Ramos (cell line): ENCODE data around the gene ARL10.

Source experiments
- in situ Hi-C: fragments of 300-500 bp; cut with MboI; formaldehyde crosslinking; loops from one replicate; pipeline ENCODE4 v1.14.3; 2022; ENCODE audit warnings: low sequenced_read_pairs; ENCODE audit not compliant: unreplicated experiment

The ARL10 gene, protein sequence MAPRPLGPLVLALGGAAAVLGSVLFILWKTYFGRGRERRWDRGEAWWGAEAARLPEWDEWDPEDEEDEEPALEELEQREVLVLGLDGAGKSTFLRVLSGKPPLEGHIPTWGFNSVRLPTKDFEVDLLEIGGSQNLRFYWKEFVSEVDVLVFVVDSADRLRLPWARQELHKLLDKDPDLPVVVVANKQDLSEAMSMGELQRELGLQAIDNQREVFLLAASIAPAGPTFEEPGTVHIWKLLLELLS

DNA sequence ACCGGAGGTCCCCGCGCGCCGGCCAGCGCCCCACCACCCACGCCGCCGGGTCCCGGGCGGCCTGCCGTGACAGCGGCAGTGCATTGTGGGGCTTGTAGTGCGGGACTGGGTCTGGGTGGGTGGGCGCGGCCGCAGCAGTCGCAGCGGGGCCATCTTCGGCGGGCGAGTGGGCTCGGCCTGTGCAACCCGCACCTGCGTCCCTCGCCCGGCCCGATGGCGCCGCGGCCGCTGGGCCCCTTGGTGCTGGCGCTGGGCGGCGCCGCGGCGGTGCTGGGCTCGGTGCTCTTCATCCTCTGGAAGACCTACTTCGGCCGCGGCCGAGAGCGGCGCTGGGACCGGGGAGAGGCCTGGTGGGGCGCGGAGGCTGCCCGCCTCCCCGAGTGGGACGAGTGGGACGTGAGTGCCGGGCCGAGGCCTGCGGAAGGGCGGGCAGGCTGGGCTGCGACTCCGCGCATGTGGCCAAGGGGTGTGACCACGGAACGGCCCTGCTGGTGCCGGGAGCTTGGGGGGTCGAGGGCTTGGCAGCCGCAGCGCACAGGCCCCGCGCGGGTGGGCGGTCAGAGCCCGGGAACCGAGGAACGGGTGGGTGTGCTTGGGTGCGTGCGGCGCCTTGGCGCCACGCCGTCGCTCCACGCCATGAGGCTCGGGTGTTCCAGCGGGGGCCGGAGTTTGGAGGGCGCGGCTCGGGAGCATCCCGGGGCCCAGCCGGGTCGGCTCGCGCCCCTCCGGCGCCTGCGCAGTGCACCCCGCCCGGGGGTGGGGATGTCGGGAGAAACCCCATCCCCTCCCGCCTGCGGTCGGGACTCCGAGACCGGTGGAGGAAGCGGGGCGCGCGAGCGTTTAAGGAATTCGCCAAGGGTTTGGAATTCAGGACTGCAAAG is at the start of gene ARL10:
ARL10 (plus strand) TSS at position 137 of the 881 bp plus-strand sequence; CDS start at position 214, 77 bp downstream.
- in situ Hi-C loops, result no loop called here

DNA sequence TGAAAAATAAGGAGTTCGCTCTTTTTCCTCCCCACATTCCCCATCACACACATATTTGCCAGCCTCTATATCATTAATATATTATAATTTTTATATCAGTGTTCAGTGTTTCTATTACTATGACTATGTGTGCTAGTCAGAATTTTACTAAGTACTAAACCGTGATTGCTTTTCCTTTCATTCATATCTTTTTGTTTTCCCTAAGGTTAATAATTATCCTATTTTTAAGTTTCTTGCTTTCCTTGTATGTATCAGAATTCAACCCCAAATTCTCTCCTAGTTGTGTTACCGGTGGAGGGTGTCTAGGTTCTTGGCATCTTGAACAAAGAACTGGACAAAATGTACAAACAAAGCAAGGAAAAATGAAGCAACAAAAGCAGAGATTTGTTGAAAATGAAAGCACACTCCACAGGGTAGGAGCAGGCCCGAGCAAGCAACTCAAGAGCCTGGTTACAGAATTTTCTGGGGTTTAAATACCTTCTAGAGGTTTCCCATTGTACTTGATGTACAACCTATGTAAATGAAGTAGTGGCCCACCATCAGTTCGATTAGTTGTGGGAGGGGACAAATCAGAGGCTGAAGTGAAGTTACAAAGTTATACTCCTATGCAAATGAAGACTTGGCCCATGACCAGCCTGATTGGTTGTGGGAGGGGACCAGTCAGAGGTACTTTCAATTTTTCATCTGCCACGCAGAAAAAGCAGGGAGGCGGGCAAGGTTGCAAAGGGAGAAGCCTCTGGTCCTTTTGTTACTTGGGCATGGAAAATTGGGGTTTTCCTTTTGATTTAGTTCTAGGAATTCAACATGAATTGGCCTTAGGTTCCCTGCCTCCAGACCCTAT is 47.5 kb upstream of the ARL10 start:
- in situ Hi-C loops, result no loop called here

DNA sequence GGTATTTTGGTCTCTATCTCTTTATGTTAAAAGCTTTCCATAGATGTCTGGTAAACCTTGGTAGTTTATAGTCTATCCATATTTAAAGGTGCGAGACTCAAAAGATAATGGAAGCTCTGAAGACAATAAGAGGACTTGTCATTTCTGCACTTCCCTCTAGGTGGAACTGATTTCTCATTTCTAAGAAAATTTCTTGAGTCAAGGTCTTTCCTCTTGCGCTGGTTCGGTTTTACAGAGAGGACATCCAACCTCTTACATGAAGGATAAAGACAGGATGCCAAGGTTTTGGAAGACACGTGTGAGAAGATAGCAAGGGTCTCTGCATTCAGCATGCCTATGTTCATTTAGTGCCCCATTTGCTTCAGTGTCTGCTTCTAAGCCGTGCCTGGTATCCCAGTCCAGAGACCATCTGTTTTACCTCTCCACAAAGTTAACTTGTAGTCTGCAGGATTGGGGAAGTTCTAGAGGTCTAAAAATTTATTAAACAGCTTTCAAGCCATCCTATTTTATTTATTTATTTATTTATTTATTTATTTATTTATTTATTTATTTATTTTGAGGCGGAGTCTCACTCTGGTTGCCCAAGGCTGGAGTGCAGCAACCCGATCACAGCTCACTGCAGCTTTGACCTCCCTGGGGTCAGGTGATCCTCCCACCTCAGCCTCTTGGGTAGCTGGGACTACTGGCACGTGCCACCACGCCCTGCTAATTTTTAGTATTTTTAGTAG is 45.3 kb upstream of the ARL10 start:
- in situ Hi-C loops, result no loop called here

DNA sequence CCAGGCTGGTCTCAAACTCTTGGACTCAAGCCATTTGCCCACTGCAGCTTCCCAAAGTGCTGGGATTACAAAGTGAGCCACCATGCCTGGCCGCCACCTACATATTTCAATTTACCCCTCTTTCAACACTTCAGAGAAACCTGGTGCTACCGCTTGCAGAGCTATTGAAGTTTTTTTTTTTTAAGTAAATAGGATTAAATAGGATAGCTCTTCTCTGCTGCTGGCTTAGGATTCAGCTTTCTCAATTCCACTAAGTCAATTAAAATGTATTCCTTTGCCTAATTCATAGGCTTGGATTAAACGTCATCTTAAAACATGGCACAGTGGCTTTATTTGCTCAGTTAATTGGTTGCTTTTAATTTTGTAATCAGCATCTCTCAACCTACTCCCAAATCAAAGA is 44.7 kb upstream of the ARL10 start:
- in situ Hi-C loops, result no loop called here

DNA sequence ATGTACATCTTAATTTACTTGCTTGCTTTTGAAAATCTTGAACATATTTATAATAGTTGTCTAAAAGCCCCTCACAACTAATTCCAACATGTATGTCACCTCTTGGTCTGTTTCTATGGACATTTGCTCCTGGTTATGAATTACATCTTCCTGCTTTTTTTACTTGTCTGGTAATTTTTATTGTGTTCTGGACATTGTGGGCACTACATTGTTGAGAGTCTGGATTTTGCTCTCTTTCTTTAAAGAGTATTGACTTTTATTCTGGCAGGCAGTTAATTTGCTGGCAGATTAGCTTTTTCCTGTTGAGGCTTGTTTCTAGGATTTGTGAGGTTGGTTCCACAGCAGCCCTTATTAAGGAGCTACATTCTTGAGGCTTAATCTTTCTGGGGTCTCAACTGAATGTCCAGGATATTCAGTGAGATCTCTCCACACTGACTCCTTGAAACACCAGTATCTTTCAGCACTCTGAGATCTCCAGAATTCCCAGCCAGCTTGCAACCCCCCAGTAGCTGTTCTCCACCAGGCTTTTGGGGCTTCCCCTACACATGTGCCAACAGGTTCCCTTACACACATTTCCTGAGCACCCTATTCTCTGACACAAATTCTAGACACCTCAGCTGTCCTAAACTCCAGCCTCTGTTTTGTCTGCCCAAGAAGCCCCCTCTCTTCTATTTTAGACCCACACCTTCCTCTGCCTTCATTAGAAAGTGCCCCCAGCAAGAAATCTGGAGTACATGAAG is 31.1 kb upstream of the ARL10 start:
- in situ Hi-C loops, result no loop called here

DNA sequence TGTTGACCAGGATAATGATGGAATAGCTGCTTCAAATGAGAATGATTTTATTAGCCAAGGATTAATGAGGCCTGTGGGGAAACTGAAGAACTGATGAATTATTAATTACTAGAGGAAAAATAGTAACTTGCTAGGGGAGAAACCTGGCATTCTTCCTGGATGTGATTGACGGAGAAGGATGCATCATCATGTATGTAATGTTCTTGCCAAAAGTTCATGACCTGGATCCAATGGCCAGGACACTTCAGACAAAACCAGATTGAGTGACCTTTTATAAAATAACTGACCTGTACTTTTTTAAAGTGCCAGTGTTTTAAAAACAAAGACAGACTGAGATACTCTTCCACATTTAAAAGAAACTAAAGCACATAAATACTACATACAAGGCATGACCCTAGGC is 27.4 kb upstream of the ARL10 start:
- in situ Hi-C loops, result no loop called here

DNA sequence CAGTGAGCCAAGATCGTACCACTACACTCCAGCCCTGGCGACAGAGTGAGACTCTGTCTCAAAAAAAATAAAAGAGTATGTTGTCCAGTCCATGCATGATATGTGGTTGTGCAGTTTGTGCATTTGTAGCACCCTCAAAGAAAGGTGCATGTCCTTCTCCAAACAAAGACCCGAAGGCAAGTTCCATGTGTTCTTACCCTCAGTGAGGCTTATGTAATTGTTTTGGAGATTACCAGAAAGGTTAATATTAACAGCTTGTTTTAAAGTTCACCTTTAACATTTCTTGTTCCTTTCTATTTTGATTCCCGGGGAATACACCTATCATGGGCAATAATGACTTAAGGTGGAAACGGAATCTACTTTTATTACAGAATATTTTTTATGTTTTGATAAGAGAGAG is 26.0 kb upstream of the ARL10 start:
- in situ Hi-C loops, result no loop called here

DNA sequence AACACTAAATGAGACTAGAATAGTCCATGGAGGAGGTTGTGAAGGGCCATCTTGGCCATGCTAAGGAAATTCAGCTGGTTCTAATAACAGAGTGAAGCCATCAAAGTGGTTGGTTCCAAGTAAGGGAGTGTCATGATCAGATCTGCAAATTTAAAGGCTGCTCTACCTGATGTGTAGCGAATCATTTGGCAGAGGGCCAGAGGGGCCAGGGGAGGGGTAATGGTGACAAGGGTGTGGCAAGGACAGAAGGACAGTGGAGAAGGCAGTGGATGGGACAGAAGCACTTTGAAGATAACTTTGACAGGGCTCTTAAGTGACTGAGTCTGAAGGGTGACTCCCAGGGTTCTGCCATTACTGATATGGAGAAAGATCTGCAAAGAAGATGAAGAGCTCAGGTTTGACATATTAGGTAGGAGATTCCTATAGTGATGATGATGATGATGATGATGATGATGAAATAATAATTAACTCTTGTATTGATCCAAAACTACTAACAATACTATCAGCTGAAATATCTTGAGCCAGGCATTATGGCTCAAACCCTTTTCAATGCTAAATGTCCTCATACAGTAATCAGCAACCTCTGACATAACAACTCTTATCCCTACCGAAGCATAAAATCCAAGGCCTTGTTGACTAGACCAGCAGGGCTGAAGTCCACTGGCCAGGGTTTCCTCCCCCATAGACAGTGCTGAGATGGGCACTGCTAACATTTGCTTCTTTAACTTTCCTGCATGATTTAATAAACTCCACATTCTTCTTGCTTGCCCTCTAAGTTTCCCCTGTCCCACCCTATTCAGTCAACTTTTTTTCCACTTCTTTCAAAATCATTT is 23.7 kb upstream of the ARL10 start:
- in situ Hi-C loops, result no loop called here

DNA sequence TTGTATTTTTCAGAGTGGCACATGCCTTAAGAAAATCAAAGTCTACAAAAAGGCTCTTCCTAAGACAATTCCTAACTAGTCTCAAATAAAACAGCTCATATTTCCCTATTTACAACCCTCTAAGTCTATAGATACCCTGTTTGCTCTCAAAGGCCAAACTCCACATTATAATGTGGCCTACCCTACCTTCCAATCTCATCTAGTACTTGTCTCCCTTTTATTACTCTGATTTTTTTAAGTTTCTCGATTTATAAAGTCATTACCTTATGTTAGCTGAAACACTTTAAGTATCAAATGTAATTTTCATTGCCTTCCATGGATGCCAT is 23.2 kb upstream of the ARL10 start:
- in situ Hi-C loops, result no loop called here

DNA sequence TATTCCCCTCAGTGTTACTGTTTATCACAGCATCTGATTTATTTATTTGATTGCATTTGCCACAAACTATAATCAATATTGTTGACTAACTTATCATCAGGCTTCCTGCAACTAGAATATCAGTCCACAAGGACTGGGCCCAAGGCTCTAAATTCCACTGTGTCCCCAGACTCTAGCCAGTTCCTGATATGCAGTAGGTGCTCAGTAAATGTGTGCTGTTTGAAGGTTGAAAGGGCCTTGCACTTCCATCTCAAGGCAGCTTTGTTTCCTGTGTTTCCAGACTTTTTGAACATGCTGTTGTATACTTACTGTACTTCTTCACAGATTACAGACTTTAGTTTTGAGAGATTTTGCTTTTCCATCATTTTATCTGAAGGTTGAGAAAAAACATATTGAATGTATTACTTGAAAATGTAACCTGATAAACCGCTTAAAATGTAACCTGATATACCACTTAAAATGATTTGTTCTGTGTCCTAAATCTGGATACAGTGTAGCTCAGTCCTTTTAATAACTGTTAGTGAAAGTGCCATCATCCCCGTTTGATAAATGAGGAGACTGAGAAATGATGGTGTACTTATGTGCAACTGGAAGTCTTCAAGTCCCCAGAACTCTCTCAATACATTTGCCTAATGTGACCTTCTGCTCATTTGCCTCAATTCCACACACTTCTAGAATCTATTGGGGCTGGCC is 22.4 kb upstream of the ARL10 start:
- in situ Hi-C loops, result no loop called here

DNA sequence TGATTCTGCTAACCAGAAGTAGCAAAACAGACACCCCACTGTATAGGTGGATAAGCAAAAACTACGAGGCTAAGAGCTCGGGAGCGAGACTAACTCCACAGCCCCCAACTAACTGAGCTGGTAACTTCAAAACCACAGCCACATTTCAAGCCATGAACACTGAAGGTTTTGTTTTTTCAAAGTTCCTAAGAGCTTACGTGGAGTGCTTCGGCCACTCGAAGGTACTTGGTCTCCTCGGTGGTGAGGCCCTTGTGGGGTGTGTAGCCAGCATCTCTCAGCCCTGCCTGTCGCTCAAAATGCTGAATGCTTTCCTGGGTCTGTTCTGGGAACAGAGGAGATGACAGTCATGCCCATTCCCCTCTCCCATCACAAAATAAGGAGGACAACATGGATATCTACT is 14.9 kb upstream of the ARL10 start:
- in situ Hi-C loops, result no loop called here

DNA sequence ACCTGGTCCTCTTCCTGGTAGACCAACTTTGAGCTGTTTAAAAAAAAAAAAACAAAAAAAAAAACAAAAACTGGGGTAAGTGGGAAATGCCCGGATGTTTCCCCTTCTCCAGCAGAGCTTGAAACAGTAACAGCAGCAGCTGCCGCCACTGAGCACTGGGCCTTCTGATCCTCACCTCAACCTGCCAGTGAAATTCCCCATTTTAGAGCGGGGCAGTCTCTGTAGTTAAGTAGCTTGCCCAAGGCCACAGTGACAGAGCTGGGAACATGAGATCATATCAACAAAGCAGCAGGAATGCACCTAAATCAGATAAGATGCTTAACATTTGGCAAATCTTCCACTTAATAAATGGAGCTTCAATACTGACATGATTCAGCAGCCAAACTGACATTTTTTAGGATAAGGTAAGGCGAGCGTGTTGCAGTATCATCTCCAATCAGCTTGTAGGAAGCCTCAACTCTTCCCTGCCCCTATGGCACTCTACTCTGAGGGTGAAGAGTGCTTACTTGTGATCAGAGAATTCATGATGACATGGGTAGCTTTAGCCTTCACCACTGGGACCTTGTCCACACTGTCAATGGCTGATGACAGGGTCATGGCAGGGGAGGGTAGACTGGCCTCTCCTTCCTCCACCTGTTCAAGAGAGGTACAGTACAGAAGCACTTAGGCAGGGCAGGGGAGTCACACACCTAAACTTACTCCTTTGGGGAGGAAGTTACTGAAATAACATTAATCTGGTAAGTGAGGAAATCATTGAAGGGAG is 13.0 kb upstream of the ARL10 start:
- in situ Hi-C loops, result no loop called here

DNA sequence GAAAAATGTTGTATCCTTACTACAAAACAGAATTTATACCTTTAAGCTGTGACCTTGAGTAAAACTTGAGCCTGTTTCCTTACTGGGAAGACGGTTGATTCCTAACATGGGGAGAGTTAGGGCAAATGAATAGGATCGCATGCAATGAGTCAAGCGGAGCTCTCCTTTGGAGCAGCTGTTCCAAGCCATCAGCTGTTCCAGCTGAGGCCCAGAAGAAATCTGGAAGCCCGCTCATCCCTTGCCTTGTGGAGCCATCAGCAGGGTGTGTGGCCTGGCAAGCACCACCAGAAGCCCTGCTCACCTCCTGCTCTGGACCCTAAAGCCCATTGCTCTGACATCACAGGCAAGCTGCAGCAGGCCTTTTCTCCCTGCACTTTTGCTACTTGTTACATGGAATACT is 11.8 kb upstream of the ARL10 start:
- in situ Hi-C loops, result no loop called here

DNA sequence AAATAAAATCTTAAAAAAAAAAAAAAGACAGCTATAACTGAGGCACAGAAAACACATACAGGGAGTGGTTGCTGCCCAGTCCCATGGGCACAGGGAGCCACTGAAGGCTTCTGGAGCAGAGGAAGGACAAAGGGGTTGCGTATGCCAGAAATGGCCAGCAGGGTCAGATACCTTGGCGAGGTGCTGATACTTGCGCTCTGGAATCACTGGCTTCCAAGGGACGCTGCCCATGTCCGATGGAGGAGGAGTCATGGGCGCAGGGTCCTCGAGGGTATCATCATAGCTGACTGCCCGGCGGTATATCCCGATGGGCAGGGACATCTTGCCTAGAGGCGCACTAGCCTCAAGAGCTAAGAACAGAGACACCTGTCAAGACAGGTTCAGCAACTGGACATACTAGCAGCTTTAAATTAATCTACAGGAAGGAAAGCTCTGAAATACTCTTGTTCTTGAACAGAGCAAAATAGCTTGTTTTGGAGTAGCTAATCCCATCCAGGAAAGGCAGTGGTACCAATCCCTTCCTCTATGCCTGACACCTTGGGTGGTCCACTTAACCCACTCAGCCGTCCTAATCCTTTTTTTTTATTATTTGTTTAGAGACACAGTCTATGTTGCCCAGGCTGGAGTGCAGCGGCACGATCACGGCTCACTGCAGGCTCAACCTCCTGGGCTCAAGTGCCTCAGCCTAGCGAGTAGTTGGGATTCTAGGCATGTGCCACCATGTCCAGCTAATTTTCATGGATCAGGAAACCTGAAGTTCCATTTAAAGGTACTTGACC is 9.7 kb upstream of the ARL10 start:
- in situ Hi-C loops, result no loop called here

DNA sequence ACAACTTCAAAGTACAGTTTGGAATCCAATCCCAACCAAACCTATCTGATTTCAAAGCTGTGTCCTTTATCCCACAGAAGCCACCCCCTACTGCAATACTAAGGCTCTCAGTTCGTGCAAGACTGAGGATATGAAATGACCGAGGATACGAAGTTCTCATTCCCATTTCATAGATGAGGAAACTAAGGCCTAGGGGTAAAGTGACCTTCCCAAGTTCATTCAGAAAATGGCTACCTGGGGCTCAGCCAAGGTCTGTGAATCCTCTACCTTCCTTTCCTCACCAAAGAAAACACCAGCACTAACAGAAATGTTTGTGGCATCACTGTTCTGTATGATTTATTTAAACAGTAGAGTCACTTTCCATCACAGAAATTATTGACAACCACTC is 9.1 kb upstream of the ARL10 start:
- in situ Hi-C loops, result no loop called here

DNA sequence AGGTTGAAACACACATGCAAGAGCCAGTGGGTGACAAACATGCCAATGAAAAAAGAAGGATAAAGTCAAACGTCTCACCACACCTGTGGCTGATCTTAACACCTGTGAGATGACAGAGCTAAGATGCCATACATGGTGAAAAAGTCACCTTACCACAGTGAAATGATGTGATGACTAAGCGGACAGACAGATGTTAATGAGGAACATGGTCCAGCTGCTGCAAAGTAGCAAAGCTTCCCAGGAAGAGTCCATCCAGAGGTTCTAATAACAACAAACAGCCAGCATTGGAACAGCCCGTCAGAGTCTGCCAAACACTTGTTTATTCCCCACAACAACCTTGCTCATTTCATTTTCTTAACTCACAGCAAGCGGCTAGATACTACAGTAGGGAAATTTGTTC is 5.6 kb upstream of the ARL10 start:
- in situ Hi-C loops, result no loop called here

DNA sequence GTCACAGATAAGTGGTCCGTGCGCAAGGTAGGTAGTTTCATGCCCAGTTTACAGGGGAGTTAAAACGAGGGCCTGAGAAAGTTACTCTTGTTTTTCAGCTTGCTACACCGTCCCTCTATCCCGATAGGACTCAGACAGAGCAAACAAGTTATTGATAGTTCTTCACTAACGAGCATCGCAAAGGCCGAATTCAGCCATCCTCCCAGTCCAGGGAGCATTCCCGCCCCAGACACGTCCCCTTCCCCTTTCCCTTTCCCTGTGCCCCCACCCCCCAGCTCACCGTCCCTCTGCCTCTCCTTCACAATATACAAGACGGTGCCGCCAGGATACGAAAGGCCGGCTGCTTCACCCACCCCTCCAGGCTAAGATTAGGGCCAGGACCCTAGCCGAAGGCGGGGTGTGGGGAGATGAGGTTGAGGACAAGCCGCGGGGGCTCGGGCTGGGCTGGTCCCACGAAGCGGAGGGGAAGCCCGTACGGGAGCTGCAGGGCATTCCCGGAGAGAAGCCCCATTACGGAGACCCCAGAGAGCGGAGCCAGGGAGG is 4.3 kb upstream of the ARL10 start:
- in situ Hi-C loops, result no loop called here
